ENCODE data around the gene PKD1.

The PKD1 gene

DNA sequence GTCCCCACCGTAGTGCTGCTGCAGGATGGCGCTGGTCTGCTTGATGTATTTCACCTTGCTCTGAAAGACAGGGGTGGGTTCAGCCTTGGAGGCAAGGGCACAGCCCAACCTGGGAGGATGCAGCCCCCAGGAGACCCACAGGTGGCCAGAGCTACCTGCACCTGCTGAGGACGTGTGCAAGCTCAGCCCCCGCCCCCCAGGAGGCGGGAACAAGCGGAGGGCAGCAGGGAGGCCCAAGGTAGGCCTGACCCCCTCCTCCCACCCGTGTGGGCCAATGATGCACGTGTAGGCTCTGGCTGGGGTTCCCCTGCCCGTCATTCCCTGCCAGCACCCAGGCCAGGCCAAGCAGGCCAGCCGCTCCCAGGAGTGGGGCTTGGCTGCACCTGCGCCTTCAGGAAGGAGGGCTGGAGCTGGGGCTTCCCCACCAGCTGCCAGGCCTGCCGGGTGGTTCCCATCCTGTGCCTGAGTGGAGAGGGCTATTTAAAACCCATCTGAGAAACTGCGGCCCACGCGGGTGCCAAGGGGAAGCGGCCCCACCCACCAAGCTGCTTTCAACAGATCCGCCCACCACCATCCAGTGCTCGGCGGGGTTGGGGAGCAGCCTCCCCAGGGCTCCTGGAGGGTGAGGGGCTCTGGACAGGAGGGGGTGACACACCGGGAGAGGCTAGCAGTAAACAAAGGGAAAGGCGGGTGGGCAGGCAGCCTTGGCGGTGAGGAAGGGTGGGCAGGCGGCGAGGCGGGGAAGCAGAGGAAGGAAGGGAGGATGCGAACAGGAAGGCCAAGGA, 91.8 kb downstream of the PKD1 start:
- POLR2A ChIA-PET = interaction anchor here (1.2 kb wide), 1 partner anchor 79 kb away, joined by 3 read pairs; the partner anchor contains the start of gene RPS2
- CTCF ChIA-PET = no interaction called here
- no peak for DNase-seq (ENCODE audit: extremely low spot score)
- TF ChIP-seq L3MBTL2 (conservative IDR thresholded peaks at IDR 0.05) (no peak), PKNOX1 (IDR thresholded peaks at IDR 0.05) (no peak), FOXM1 (IDR thresholded peaks at IDR 0.05; ENCODE audit: borderline replicate concordance) (no peak), TARDBP (IDR thresholded peaks at IDR 0.05) (no peak), NFRKB (IDR thresholded peaks at IDR 0.05) (no peak), BHLHE40 (IDR thresholded peaks at IDR 0.05; ENCODE audit: borderline replicate concordance) (no peak), SUZ12 (IDR thresholded peaks at IDR 0.05) (no peak)

GRCh38 chr16:2042986-2043666, 92.6 kb downstream of the PKD1 start:
- ChIA-PET POLR2A (interaction anchor here (1.2 kb wide), 1 partner anchor 78 kb away, joined by 3 read pairs; the partner anchor contains the start of gene RPS2), CTCF (no interaction called here)
- no peak for DNase-seq (ENCODE audit: extremely low spot score)
- TF ChIP-seq L3MBTL2 (conservative IDR thresholded peaks at IDR 0.05) = no peak
- no peak for TF ChIP-seq ZNF384 (IDR thresholded peaks at IDR 0.05)
- TF ChIP-seq NFRKB (IDR thresholded peaks at IDR 0.05) = no peak
- no peak for TF ChIP-seq CTBP1 (IDR thresholded peaks at IDR 0.05; ENCODE audit: borderline replicate concordance)
- TF ChIP-seq BHLHE40 (IDR thresholded peaks at IDR 0.05; ENCODE audit: borderline replicate concordance) = no peak
- no peak for TF ChIP-seq TARDBP (IDR thresholded peaks at IDR 0.05)
- TF ChIP-seq SUZ12 (IDR thresholded peaks at IDR 0.05) = no peak
- no peak for TF ChIP-seq SP1 (IDR thresholded peaks at IDR 0.05)
- no peak for TF ChIP-seq ARNT (IDR thresholded peaks at IDR 0.05)
- TF ChIP-seq FOXA1 (IDR thresholded peaks at IDR 0.05) = no peak
- TF ChIP-seq FOXK2 (IDR thresholded peaks at IDR 0.05) = no peak
- TF ChIP-seq ELF4 (IDR thresholded peaks at IDR 0.05) = no peak
- no peak for TF ChIP-seq FOXM1 (IDR thresholded peaks at IDR 0.05; ENCODE audit: borderline replicate concordance)
- no peak for TF ChIP-seq PKNOX1 (IDR thresholded peaks at IDR 0.05)
- no peak for TF ChIP-seq LEF1 (IDR thresholded peaks at IDR 0.05; ENCODE audit: borderline replicate concordance)

- POLR2A ChIA-PET = interaction anchor here (1.0 to 1.4 kb wide), 2 partner anchors 14 to 15 kb away, joined by 4 to 5 read pairs; partner anchors contain the start of gene NHERF2
- CTCF ChIA-PET = no interaction called here
- TF ChIP-seq TARDBP (IDR thresholded peaks at IDR 0.05) (no peak), HDGF (IDR thresholded peaks at IDR 0.05; ENCODE audit: borderline replicate concordance) (no peak), LEF1 (IDR thresholded peaks at IDR 0.05; ENCODE audit: borderline replicate concordance) (no peak), NFRKB (IDR thresholded peaks at IDR 0.05) (no peak), FOXK2 (IDR thresholded peaks at IDR 0.05) (no peak), FOXM1 (IDR thresholded peaks at IDR 0.05; ENCODE audit: borderline replicate concordance) (no peak), PKNOX1 (IDR thresholded peaks at IDR 0.05) (no peak), FOXA1 (IDR thresholded peaks at IDR 0.05) (no peak), ELF4 (IDR thresholded peaks at IDR 0.05) (no peak), BHLHE40 (IDR thresholded peaks at IDR 0.05; ENCODE audit: borderline replicate concordance) (no peak), ZNF384 (IDR thresholded peaks at IDR 0.05) (no peak), ARNT (IDR thresholded peaks at IDR 0.05) (no peak), SUZ12 (IDR thresholded peaks at IDR 0.05) (no peak)
- DNase-seq (ENCODE audit: extremely low spot score) = no peak
These were observed 93.3 kb downstream of the PKD1 start for GRCh38 chr16:2042171-2042985.

GRCh38 chr16:2040787-2041522, 94.7 kb downstream of the PKD1 start:
- TF ChIP-seq BHLHE40 (IDR thresholded peaks at IDR 0.05; ENCODE audit: borderline replicate concordance) = no peak
- TF ChIP-seq ELF4 (IDR thresholded peaks at IDR 0.05) = no peak
- no peak for TF ChIP-seq NFRKB (IDR thresholded peaks at IDR 0.05)
- TF ChIP-seq HDGF (IDR thresholded peaks at IDR 0.05; ENCODE audit: borderline replicate concordance) = no peak
- TF ChIP-seq FOXM1 (IDR thresholded peaks at IDR 0.05; ENCODE audit: borderline replicate concordance) = no peak
- no peak for TF ChIP-seq SP1 (IDR thresholded peaks at IDR 0.05)
- TF ChIP-seq ZNF384 (IDR thresholded peaks at IDR 0.05) = no peak
- TF ChIP-seq LEF1 (IDR thresholded peaks at IDR 0.05; ENCODE audit: borderline replicate concordance) = no peak
- no peak for TF ChIP-seq L3MBTL2 (conservative IDR thresholded peaks at IDR 0.05)
- TF ChIP-seq ARNT (IDR thresholded peaks at IDR 0.05) = no peak
- TF ChIP-seq SUZ12 (IDR thresholded peaks at IDR 0.05) = no peak
- no peak for TF ChIP-seq FOXA1 (IDR thresholded peaks at IDR 0.05)
- TF ChIP-seq CTBP1 (IDR thresholded peaks at IDR 0.05; ENCODE audit: borderline replicate concordance) = no peak
- no peak for TF ChIP-seq TARDBP (IDR thresholded peaks at IDR 0.05)
- TF ChIP-seq FOXK2 (IDR thresholded peaks at IDR 0.05) = no peak
- no peak for TF ChIP-seq PKNOX1 (IDR thresholded peaks at IDR 0.05)
- CTCF ChIA-PET = no interaction called here
- POLR2A ChIA-PET = interaction anchor here (0.8 to 1.7 kb wide), 3 partner anchors 13 to 76 kb away, joined by 3 to 6 read pairs (median 5); partner anchors contain the start of genes NHERF2 and RPS2
- DNase-seq (ENCODE audit: extremely low spot score) = no peak
